Common myeloid progenitor, CD34-positive (primary cell): ENCODE data around the gene PTPN3.

ENCODE experiments used
- CTCF ChIA-PET: fragments of 350-600 bp; sonication (Branson Sonifier 250); formaldehyde crosslinking; loops from one replicate; lab custom pipeline; 2021; ENCODE audit warnings: antibody characterized with exemption; lab: Charles Lee
- POLR2A ChIA-PET: fragments of 350-600 bp; sonication (Branson Sonifier 250); formaldehyde crosslinking; loops from one replicate; lab custom pipeline; 2021; ENCODE audit warnings: antibody characterized with exemption; lab: Charles Lee
- DNase-seq, 3 donors: peaks; one replicate each; pipeline versions ENCODE4 v3.0.0 to v3.0.0-alpha.2; 2013
- H3K27ac ChIP-seq, 2 experiments: 1 replicate in 1 of 2; 2 replicates in 1 of 2; pipeline ENCODE4 v1.7.0; 2013; ENCODE audit warnings: inconsistent platforms in 2 of 2, low read length in 2 of 2, mild to moderate bottlenecking in 2 of 2, low read depth in 1 of 2, moderate library complexity in 1 of 2; ENCODE audit not compliant: severe bottlenecking in 2 of 2, insufficient read depth in 1 of 2, poor library complexity in 1 of 2
- H3K27me3 ChIP-seq, 5 experiments: replicated peaks in 2 of 5; 1 replicate in 3 of 5; 2 replicates in 2 of 5; pipeline versions ENCODE4 v1.6.1 to v1.7.0; 2013; ENCODE audit warnings: low read length in 4 of 5, mild to moderate bottlenecking in 2 of 5, moderate library complexity in 2 of 5, inconsistent platforms in 1 of 5; ENCODE audit not compliant: insufficient read depth in 5 of 5, control insufficient read depth in 4 of 5
- H3K36me3 ChIP-seq, 4 experiments: 1 replicate in 2 of 4; 2 replicates in 2 of 4; pipeline versions ENCODE4 v1.6.1 to v1.7.0; 2013; ENCODE audit warnings: low read length in 3 of 4, control low read depth in 1 of 4, mild to moderate bottlenecking in 1 of 4; ENCODE audit not compliant: control insufficient read depth in 4 of 4, insufficient read depth in 4 of 4
- H3K4me1 ChIP-seq, 4 experiments: 1 replicate in 3 of 4; 2 replicates in 1 of 4; pipeline versions ENCODE4 v1.6.1 to v1.7.1; 2013; ENCODE audit warnings: low read length in 3 of 4, mild to moderate bottlenecking in 3 of 4, control low read depth in 1 of 4, inconsistent platforms in 1 of 4, moderate library complexity in 1 of 4; ENCODE audit not compliant: control insufficient read depth in 4 of 4, insufficient read depth in 4 of 4; ENCODE audit errors: control extremely low read depth in 1 of 4
- H3K4me3 ChIP-seq, 7 experiments: 1 replicate in 4 of 7; 2 replicates in 3 of 7; pipeline versions ENCODE4 v1.5.1 to v1.7.0; 2013; ENCODE audit warnings: mild to moderate bottlenecking in 7 of 7, low read length in 6 of 7, moderate library complexity in 6 of 7, inconsistent platforms in 2 of 7, low read depth in 2 of 7, control low read depth in 1 of 7; ENCODE audit not compliant: insufficient read depth in 4 of 7, control insufficient read depth in 1 of 7; ENCODE audit errors: extremely low read depth in 1 of 7
- H3K9me3 ChIP-seq, 5 experiments: 1 replicate in 4 of 5; 2 replicates in 1 of 5; pipeline versions ENCODE4 v1.6.1 to v1.7.1; 2013; ENCODE audit warnings: low read length in 4 of 5, mild to moderate bottlenecking in 2 of 5, inconsistent platforms in 1 of 5, low read depth in 1 of 5, moderate library complexity in 1 of 5; ENCODE audit not compliant: control insufficient read depth in 4 of 5, insufficient read depth in 2 of 5; ENCODE audit errors: control extremely low read depth in 1 of 5
- WGBS: methylation state at CpG from one replicate; pipeline ENCODE4 v1.1.5; 2013; ENCODE audit not compliant: insufficient coverage; 5-methylcytosine and 5-hydroxymethylcytosine counted together

The PTPN3 gene

DNA sequence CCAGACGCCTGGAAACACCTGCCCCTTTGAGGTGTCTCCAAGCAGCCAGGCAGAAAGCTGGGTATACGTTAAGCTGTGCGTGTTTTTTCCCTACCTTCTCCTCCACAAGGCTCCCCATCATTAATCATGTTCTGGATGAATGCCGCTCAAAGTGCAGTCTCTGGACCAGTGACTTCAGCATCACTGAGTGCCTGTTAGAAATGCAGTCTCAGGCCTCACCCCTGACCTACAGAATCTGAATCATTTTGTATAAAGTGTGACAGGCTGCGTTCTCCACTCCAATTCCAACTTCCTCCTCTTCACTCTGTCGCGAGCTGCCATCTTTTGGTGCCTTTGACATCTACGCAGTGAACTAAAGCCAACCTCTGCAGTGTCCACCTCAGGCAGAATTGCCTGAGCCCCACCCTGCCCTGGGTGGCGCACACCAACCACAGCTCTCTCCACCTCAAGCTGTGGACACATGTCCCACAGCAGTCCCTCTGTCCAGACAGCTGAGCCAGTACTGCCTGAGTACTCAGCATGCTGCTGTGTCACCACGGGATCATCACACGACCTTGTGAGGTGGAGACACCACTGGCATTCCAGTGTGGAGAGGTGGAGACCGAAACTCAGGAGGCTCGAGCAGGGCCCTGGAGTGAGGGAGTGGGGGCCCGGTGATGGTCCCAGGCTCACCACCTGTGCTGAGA, 14.2 kb downstream of the PTPN3 start:
- no peaks in the 10 kb centered on the region for H3K4me1 ChIP-seq
- ChIA-PET POLR2A (interaction anchor here (1.6 kb wide), 1 partner anchor 14 kb away, joined by 4 read pairs; no protein-coding TSS in a partner anchor), CTCF (interaction anchor here (4.7 kb wide), 1 partner anchor 14 kb away, joined by 17 read pairs; no protein-coding TSS in a partner anchor)
- H3K36me3 ChIP-seq = no peaks in the 10 kb centered on the region
- H3K9me3 ChIP-seq = no peaks in the 10 kb centered on the region
- 94% methylated on average over 14 of the region's 14 CpGs for WGBS
- no peak overlapping the region for H3K4me3 ChIP-seq
- no peak for DNase-seq
- H3K27me3 ChIP-seq = peaks cover 0 to 96% (median 33%) of the 10 kb centered on the region in 5 experiments
- no peak overlapping the region for H3K27ac ChIP-seq

DNA sequence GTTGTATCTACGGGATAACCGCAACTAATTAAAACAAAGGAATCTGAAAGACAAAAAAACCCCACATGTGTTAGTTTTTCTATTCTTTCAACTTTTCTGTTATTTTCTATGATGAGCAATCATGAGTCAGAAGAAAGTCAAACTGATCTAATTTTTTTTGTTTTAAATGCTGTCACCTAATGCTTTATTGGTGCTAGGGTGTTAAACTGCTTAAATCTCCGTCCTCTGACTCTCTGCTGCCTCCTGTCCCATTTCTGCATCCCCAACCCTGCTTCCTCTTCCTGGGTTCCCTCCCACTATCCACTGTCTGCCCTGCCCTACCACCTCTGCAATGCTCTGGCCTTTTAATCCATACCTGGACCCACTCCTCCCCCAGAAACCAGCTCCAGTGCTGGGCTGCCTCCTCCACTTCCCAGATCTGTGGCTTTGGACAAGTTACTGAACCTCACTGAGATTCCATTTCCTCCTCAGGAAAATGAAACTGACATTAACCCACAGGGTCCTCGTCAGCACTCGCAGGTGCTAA, 15.7 kb downstream of the PTPN3 start:
- no peaks in the 10 kb centered on the region for H3K36me3 ChIP-seq
- ChIA-PET POLR2A (no interaction called here), CTCF (interaction anchor here (4.7 kb wide), 1 partner anchor 12 kb away, joined by 17 read pairs; no protein-coding TSS in a partner anchor)
- H3K27ac ChIP-seq = no peak overlapping the region
- DNase-seq = no peak
- no peaks in the 10 kb centered on the region for H3K9me3 ChIP-seq
- no peaks in the 10 kb centered on the region for H3K4me1 ChIP-seq
- H3K4me3 ChIP-seq = no peak overlapping the region
- H3K27me3 ChIP-seq = peaks cover 0 to 96% (median 36%) of the 10 kb centered on the region in 5 experiments
- WGBS = 78% methylated on average over 3 of the region's 5 CpGs

DNA sequence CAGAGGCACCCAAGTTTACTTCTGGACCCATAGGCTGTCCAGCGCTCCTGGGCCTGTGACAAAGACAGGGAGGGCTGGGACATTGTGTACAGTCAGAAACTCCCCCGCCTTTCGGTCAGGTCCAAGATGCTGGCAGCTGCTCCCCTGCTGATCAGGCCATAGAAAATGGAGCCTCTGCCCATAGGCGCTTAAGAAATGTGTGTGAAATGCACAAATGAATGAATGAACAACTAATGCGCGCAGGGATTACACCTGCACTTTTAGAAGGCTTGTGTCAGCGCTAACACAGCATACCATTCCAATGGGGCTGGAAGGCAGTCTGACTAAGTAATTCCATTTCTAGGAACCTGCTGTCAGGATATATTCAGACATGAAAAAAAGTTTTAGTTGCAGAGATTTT, 16.3 kb downstream of the PTPN3 start:
- POLR2A ChIA-PET = no interaction called here

DNA sequence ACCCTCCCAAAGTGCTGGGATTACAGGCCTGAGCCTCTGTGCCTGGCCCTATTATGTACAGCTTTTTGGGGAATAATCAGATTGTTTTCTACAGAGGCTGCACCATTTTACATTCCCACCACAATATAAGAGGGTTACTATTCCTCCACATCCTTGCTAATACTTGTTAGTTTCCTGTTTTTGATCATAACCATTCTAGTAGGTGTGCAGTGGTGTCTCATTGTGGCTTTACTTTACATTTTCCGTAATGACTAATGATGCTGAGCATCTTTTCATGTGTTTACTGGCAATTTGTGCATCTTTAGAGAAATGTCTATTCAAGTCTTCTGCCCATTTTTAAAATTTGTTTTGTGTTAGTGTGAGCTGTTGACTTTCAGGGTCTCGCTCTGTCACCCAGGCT, 18.3 kb downstream of the PTPN3 start:
- Histone ChIP-seq H3K9me3 (no peaks in the 10 kb centered on the region), H3K27me3 (peaks cover 3 to 98% (median 51%) of the 10 kb centered on the region in 5 experiments), H3K4me3 (no peak overlapping the region), H3K4me1 (no peaks in the 10 kb centered on the region), H3K27ac (no peak overlapping the region), H3K36me3 (no peaks in the 10 kb centered on the region)
- 100% methylated on average over 1 of the region's 2 CpGs for WGBS
- DNase-seq = no peak
- CTCF ChIA-PET = interaction anchor here (0.9 to 1.2 kb wide), 3 partner anchors 10 to 39 kb away, joined by 3 read pairs; no protein-coding TSS in a partner anchor
- POLR2A ChIA-PET = no interaction called here

More for the DNA sequence above, 16.3 kb downstream of the PTPN3 start:
- no peak overlapping the region for H3K27ac ChIP-seq
- H3K36me3 ChIP-seq = no peaks in the 10 kb centered on the region
- CTCF ChIA-PET = interaction anchor here (4.7 kb wide), 1 partner anchor 12 kb away, joined by 17 read pairs; no protein-coding TSS in a partner anchor
- H3K9me3 ChIP-seq = no peaks in the 10 kb centered on the region
- 83% methylated on average over 7 of the region's 7 CpGs for WGBS
- no peak overlapping the region for H3K4me3 ChIP-seq
- peaks cover 0 to 96% (median 41%) of the 10 kb centered on the region in 5 experiments for H3K27me3 ChIP-seq
- no peak for DNase-seq
- no peaks in the 10 kb centered on the region for H3K4me1 ChIP-seq

DNA sequence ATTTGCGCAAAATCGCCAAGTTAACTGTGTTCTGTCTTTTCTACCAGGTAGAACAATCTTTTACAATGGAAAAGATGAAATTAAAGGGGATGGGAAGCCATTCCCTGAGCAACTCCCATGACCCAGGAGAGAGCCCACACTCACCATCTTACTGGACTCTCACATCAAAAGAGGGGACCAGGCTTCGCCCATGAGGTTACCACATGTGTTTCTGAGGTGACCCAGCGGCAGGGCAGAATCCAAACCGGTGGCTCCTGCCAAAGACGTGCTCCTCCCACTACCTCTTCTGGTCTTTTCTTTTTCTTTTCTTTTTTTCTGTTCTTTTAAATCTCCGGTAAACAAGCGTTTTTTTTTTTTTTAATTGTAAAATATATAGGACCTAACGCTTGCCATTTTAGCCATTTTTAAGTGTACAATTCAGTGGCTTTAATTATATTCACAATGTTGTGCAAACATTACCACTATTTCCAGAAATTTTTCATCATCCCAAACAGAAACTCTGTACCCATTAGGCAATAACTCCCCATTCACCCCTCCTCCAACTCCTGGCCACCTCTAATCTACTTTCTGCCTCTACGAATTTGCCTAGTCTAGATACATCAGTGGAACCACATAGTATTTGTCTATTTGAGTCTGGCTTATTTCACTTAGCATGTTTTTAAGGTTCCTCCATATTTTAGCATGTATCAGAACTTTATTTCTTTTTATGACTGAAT, 19.3 kb downstream of the PTPN3 start:
- no peaks in the 10 kb centered on the region for H3K9me3 ChIP-seq
- H3K4me1 ChIP-seq = no peaks in the 10 kb centered on the region
- H3K27ac ChIP-seq = no peak overlapping the region
- WGBS = 87% methylated on average over 6 of the region's 10 CpGs
- ChIA-PET POLR2A (no interaction called here), CTCF (interaction anchor here (1.2 kb wide), 1 partner anchor 38 kb away, joined by 3 read pairs; no protein-coding TSS in a partner anchor)
- no peak for DNase-seq
- no peaks in the 10 kb centered on the region for H3K36me3 ChIP-seq
- no peak overlapping the region for H3K4me3 ChIP-seq
- H3K27me3 ChIP-seq = peaks cover 3 to 98% (median 56%) of the 10 kb centered on the region in 5 experiments

DNA sequence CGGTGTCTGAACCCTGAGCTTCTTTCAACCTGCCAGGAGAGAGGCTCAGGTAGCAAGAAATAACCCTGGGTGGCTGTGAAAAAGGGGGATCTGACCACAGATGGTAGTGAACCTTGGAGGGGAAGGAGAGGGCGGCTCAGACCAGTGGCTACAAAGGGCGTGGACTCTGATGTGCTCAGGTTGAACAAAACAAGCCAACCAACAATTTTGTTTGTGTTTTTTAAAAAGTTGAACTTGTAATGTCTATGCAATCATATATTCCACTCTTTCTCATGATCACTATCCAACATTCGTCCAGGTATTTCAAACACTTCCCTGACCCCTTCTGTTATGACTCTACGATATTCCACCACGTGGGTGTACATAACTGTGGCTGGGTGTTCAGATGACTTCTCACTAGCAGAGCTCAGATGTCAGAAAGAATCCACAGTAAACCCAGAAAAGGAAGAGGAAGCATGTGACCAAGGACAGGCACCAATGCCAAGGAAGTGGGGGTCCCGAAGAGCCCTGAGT, 20.0 kb downstream of the PTPN3 start:
- POLR2A ChIA-PET = interaction anchor here (0.6 kb wide), 1 partner anchor 14 kb away, joined by 3 read pairs; no protein-coding TSS in a partner anchor
- 39% methylated on average over 2 of the region's 7 CpGs for WGBS
- CTCF ChIA-PET = no interaction called here

More for the DNA sequence above, 20.0 kb downstream of the PTPN3 start:
- no peaks in the 10 kb centered on the region for H3K9me3 ChIP-seq
- DNase-seq = no peak
- H3K27me3 ChIP-seq = peaks cover 3 to 98% (median 56%) of the 10 kb centered on the region in 5 experiments
- no peak overlapping the region for H3K27ac ChIP-seq
- no peaks in the 10 kb centered on the region for H3K36me3 ChIP-seq
- H3K4me3 ChIP-seq = no peak overlapping the region
- no peaks in the 10 kb centered on the region for H3K4me1 ChIP-seq
